Measurements from ENCODE around the gene CRB1. TPM values are rescaled to one million over a fixed set of nuclear protein-coding genes. Genes with fewer than 3 reads are reported as not detected.

The CRB1 gene
- total RNA-seq, 1 experiment from 2014 or later, result not detected

DNA sequence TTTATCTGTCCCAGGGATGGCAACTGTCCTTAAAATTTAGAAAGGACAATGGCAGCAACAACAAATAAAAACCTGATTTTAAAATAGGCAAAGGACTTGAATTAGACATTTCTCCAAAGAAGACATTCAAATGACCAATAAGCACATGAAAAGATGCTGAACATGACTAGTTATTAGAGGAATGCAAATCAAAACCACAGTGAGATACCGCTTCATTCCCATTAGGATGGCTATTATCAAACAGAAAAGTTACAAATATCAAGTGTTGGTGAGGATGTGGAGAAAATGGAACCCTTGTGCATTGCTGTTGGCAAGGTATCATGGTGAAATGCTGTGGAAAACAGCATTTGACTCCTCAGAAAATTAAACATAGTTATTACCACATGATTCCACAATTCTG, 120.7 kb downstream of the CRB1 start:
- Histone ChIP-seq H2AFZ (ENCODE audit: low read length) (no peak overlapping the region), H3K79me2 (ENCODE audit: insufficient read depth, low read length) (peaks cover 2% of the 10 kb centered on the region; the same call in 1 of the 2 replicates), H2BK5ac (ENCODE audit: insufficient read length, low read length) (no peak overlapping the region), H2BK20ac (ENCODE audit: low read depth, low read length, poor library complexity, severe bottlenecking) (no peak overlapping the region), H3K56ac (ENCODE audit: insufficient read length, low read depth, low read length) (no peak overlapping the region), H3T11ph (ENCODE audit: low read length) (no peak overlapping the region), H3K79me1 (ENCODE audit: insufficient read depth, low read depth, low read length, poor library complexity, severe bottlenecking) (no peaks in the 10 kb centered on the region), H3K23ac (ENCODE audit: insufficient read length, low read depth, low read length) (no peak overlapping the region), H3K27ac (ENCODE audit: insufficient read length, low read depth, low read length) (no peak overlapping the region), H2AK5ac (ENCODE audit: insufficient read length, low read length) (no peak overlapping the region), H4K20me1 (ENCODE audit: control insufficient read depth, insufficient read depth, insufficient read length) (no peaks in the 10 kb centered on the region), H3K14ac (ENCODE audit: insufficient read depth, low read length) (no peak overlapping the region), H4K91ac (ENCODE audit: insufficient read length, low read depth, low read length) (no peak overlapping the region), H3K18ac (ENCODE audit: insufficient read length, low read depth, low read length) (no peak overlapping the region), H3K9me3 (ENCODE audit: control insufficient read depth, low read depth, low read length) (no peaks in the 10 kb centered on the region), H3K23me2 (ENCODE audit: insufficient read length, low read depth, low read length, poor library complexity, severe bottlenecking) (no peaks in the 10 kb centered on the region), H2BK12ac (ENCODE audit: insufficient read length, low read depth, low read length) (no peak overlapping the region), H3K9ac (ENCODE audit: extremely low read depth, insufficient read length, low read length) (no peak overlapping the region), H4K8ac (replicated peaks; ENCODE audit: insufficient read length, low read depth, low read length) (no peak overlapping the region), H3K4ac (ENCODE audit: low read depth, low read length) (no peak overlapping the region), H3K4me2 (ENCODE audit: insufficient read depth, insufficient read length, low read length) (no peak overlapping the region), H3K27me3 (ENCODE audit: insufficient read depth, low read length) (no peaks in the 10 kb centered on the region), H2BK15ac (ENCODE audit: low read depth, low read length) (no peak overlapping the region), H2BK120ac (ENCODE audit: low read depth, low read length, poor library complexity, severe bottlenecking) (no peak overlapping the region), H4K5ac (ENCODE audit: insufficient read length, low read depth, low read length) (no peak overlapping the region), H3K4me1 (ENCODE audit: insufficient read depth, low read length) (no peaks in the 10 kb centered on the region; the same call in 1 of the 2 replicates)
- no peaks in the 10 kb centered on the region for H3K27me3 Mint-ChIP-seq (ENCODE audit: low read depth)
- H3K4me1 Mint-ChIP-seq, result 0 out of 4 replicates have a peak, but pooled peaks cover 0 to 5% of the 10 kb centered on the region in 2 experiments
- H3K9me3 Mint-ChIP-seq, result no peaks in the 10 kb centered on the region
- no peak overlapping the region; a peak in 1 of 7 replicates for H3K27ac Mint-ChIP-seq
- no peak for DNase-seq
- no peaks in the 10 kb centered on the region for H3K36me3 Mint-ChIP-seq (ENCODE audit: insufficient read depth in 1 of 3, low read depth in 3 of 3)
- TF ChIP-seq, protein P1, sequence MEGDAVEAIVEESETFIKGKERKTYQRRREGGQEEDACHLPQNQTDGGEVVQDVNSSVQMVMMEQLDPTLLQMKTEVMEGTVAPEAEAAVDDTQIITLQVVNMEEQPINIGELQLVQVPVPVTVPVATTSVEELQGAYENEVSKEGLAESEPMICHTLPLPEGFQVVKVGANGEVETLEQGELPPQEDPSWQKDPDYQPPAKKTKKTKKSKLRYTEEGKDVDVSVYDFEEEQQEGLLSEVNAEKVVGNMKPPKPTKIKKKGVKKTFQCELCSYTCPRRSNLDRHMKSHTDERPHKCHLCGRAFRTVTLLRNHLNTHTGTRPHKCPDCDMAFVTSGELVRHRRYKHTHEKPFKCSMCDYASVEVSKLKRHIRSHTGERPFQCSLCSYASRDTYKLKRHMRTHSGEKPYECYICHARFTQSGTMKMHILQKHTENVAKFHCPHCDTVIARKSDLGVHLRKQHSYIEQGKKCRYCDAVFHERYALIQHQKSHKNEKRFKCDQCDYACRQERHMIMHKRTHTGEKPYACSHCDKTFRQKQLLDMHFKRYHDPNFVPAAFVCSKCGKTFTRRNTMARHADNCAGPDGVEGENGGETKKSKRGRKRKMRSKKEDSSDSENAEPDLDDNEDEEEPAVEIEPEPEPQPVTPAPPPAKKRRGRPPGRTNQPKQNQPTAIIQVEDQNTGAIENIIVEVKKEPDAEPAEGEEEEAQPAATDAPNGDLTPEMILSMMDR (conservative IDR thresholded peaks at IDR 0.05), result no peak
- H3K4me3 Mint-ChIP-seq, result no peak overlapping the region
- WGBS (ENCODE audit: extremely low coverage, insufficient read length, low lambda C conversion rate), result no CpG with 5 or more reads among the region's 1 CpG
